DMS 273 (cell line): ENCODE results near the gene CDYL.
A peak's percentile ranks its signal among the peaks of the same experiment; 100 is the strongest.

ENCODE experiments used
- DNase-seq: peaks from one replicate; lab custom pipeline; 2025; ENCODE audit not compliant: unreplicated experiment; lab: John Stamatoyannopoulos, UW

The CDYL gene

DNA sequence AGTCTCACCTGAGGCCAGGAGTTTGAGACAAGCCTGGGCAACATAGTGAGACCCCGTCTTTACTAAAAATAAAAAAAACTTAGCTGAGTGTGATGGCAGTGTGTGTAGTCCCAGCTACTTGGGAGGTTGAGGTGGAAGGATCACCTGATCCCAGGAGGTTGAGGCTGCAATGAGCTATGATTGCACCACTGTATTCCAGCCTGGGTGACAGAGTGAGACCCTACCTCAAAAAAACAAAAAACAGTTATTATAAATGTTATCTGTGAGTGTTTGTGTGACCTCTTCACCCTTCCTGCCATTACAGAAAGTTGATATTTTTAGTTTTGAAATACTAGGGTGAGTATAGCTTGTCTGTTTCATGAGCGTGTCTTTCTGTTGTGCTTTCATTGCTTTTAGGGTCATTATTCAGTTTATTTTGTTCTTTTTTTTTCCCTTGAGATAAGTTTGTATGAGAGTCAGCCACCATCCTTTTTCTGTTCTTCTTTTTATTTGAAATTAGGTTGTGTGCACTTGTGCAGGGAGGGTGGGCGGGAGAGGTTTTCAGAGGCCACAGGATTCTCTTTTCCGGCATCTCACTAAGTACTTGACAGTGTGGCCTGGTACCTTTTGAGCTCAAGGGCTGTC is 26.2 kb downstream of the CDYL start:
- no peak for DNase-seq

DNA sequence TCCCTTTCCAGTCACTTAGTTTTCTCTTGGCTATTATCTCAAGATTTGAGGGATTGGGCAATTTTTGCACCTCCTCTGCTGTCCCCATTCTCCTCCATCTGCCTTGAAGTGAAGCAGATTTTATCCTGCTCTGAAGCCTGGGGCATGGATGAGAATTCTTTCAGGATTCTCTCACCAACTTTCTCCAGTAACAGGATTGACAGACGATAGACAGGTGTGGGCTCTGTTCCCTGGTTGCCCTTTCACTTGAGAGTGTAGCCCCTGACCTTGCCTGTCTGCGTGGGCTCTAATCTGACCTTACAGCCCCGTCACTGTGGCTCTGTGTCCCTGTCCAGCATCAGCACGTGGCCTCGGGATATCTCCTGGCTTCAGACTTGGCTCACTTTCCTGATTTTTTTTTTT is 27.1 kb downstream of the CDYL start:
- no peak for DNase-seq

DNA sequence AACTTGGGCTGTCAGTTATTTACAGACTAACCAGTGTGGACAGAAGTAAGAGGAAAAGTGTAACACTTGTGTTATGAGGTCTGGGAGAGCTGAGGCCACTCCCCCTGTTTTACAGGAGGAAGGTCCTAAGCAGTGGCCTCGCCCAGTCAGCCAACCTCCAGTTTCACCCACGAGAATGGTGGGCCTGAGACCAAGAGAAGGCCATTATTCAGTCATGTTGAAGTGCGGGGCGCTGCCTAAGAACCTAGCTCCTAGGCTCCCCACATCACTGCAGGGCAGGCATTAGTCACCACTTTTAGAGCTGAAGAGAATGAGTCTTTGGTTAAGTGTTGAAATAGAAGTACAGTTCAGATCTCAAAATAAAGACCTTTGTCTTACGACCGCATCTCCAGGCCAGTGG is 27.9 kb downstream of the CDYL start:
- DNase-seq: no peak

DNA sequence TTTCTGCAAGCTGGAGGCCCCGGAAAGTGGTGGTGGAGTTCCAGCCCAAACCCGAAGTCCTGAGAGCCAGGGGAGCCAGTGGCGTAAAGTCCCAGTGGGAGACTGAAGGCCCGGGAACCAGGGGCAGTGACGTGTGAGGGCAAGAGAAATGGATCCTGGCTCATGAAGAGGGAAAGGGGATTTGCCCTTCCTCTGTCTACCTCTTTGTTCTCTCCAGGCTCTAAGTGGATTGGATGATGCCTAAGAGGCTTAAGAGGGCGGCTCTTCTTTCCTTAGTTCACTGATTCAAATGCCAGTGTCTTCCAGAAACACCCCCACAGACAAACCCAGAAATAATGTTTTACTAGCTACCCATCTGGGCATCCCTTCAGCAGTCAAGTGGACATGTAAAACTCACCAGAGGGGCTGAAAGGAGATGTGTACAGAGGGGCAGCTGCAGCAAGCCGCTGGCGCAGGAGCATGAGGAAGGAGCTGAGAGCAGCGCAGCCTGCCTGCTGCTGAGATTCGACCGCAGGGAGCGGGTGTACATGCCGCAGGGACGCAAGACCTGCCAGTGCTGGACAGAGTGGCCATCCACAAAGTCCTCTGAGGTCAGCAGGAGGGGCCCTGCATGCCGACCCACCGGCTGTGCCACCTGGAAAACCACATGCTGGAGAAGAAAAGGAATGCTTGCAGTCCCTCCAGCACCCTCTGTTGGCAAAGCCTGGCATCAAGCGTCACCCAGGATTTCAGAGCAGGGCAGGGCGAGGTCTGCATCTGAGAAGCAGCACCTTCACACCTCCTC is 29.5 kb downstream of the CDYL start:
- peak; percentile 77 for DNase-seq

DNA sequence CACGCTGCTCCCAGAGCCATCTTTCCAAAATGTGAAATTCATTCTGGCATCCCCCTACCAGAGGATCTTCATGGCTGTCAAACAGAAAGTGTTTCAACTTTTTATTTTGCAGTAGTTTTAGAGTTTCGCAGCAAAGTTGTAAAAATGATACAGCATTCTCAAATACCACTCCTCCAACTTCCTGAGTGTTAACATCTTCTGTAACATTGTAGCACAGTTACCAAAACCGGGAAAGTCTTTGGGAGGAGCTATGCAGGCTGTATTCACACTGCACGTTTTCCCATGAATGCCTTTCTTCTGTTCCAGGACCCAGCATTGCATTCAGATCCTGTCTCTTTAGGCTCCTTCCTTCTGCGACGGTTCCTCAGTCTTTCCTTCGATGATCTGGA is 30.1 kb downstream of the CDYL start:
- DNase-seq: no peak

DNA sequence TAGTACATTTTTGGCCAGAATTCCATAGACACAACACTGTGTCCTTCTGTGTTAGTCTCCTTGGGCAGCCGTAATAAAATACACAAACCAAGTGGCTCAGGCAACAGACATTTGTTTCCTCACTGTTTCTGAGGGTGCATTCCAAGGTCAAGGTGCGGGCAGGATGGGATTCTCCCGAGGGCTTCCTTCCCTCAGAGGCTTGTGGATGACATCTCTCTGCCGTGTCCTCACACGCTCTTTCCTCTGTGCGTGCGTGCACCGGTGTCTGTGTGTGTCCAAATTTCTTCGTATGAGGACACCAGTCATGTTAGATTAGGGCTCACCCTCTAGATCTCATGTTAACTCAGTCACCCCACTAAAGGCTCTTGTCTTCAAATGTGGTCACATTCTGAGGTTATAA is 30.6 kb downstream of the CDYL start:
- DNase-seq: no peak

DNA sequence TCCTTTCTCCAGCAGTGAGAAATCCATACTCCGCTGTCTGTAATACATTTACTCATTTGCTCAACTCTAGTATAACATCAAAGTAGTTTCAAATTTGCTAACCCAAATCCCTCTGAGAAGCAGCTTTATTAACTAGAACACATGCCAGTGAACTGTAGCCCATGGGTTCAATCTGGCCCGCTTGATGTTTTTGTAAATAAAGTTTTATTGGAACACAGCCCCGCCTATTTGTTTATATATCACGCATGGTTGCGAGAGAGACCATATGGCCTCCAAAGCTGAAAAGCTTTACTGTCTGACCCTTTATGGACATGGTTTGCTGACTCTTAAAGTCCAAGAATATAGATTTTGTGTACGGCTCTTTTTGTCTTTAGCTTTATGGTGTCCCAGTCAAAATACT is 32.2 kb downstream of the CDYL start:
- DNase-seq: no peak

DNA sequence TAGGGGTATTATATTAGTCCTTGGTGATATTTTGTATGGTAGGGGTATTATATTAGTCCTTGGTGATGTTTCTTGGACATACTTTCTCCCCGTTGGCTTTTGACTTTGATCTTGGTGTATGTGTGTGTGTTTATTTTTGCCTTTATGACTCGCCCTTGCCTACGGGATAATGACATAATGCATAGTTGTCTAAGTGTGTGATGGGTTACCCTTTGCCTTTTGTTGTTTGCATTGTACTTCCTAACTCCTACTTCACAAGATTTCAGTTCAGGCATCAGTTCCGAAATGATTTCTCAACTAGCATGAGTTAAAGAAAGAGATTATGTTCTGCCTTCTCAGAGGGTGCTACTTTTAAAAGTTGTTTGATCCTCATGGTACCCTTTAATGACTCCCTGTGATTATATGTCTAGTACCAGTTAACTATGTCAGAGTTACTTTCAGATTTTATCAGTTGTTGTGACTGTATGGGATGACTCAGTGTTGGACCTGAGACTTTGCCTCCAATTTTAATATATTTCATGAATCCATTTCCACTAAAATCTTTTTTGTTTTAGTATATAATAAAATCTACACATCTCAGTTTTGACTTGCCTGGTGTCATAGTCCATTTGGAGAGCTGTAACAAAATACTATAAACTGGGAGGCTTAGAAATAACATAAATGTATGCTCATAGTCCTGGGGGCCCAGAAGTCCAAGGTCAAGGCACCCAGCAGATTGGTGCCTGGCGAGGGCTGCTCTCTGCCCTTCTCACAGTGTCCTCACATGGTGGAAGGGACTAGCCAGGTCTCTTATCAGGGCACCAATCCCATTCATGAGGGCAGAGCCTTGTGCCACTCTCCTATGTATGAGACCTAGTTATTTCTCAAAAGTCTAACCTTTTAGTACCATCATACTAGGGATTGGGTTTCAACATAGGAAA is 34.1 kb downstream of the CDYL start:
- DNase-seq: no peak

DNA sequence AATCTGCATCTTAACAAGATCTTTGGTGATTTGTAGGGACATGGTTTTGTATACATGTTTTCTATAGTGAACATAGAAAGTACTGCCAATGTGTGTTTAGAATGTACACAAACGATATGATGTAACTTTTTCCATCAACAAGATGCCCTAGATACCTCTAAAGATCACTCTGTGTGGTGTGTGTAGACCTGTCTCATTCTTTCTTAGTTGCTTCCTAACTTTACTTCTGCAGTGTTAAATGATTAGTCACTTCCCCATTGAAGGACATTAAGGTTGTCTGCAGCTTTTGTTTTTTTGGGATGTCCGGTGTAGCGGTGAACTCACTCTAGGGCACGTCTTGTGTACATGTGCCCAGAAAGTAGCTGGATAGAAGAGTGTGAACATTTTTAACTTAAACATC is 35.9 kb downstream of the CDYL start:
- no peak for DNase-seq

DNA sequence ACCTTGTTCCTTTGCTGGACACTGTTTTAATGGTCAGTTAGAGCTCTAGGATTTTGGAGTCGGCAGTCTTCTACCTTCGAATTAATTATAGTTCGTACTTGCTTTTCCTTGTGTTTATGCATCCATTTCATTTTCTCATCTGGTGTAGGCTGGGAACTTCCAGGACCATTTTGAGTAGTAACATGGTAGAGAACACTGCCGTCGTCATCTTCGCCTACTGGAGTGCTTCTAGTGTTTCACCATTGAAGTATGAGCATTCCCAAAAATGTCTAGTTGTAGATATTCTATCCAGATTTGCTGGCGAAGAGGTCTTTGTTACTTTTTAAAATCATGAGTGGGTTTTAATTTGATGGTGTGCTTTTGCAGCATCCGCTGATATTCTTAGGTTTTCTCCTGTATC is 36.9 kb downstream of the CDYL start:
- no peak for DNase-seq

DNA sequence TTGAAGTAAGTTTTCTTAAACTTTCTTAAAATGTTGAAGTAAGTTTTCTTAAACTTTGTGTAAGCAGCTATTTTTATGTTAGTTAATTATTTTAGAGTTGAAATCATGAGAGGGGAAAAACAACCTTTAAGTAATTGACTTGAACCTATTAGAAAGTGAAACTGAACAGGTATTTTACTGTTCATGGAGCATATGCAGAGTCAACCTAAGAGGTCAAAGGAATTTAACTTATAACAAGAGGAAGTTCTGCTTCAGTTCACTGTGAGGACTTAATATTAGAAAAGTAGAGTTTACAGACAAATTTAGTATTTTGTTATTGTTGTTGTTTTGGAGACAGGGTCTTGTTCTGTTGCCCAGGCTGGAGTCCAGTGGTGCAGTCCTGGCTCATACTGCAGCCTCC is 38.0 kb downstream of the CDYL start:
- DNase-seq: no peak

DNA sequence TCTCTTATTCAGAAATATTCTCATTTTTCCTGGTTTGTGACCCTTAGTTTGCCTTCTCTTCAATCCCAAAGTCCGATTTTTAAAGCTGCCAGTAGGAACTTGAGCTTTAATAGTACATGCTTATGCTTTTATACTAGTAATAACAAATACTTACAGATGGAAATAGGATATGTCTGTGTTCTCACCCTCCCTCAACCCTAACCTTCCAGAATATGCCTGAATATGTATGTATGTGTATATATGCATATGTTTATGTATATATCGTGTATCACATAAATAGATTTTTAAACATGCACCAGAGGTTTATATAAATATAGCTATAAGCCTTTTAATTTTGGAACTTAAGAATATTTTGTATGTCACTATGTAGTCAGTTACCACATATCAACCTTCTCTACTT is 38.8 kb downstream of the CDYL start:
- DNase-seq: no peak

DNA sequence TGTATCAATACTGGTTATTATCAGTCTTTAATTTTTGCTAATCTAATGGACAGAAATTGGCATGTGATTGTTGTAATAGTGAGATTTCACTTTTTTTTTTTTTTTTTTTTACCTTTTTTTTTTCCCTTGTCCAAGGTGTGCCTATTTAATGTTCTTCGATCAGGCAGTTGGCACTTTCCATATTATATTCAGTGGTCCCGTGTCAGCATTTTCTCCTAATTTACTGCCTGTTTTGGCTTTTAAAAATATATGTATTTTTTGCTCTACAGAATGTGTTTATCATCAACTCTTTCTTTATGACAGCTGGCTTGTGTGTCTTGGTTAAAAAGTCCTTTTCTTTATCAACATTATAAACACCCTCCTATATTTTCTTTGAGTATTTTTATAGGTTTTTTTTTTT is 39.4 kb downstream of the CDYL start:
- no peak for DNase-seq

DNA sequence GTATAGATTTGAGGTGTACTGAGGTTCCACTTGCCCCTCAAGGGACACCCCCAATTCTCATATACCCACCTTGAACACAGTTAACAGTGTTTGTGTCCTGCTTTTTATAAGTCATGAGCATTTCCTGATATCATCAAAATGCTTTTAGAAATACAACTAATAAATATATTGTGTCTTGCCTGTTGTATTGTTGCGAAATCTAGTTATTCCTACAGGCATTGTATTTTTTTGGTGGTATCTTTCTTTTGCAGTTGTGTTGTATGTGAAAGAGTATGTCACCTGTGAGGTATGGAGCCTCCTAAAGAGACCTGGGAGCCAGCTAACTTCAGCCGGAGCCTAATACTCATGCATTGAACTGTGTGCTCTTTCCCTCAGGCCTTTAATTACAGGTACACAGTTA is 40.7 kb downstream of the CDYL start:
- no peak for DNase-seq

DNA sequence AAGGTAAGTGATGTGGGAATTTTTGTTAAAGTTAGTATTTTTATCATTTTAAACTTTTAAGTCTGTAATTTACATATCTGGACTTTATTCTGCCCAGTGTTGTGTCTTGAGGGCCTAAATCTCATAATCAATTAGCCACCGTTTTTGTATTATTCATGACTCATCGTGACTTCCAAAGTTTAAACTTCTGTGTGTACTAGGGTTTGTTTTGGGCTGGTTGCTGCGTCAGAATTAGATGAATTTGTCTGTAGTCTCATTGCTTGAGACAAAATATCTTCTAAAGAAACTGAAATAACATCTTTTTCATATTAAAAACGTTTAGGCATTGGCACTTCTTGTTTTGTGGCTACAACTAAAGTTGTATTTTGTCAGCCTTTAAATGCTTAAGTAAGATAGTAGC is 41.3 kb downstream of the CDYL start:
- no peak for DNase-seq

DNA sequence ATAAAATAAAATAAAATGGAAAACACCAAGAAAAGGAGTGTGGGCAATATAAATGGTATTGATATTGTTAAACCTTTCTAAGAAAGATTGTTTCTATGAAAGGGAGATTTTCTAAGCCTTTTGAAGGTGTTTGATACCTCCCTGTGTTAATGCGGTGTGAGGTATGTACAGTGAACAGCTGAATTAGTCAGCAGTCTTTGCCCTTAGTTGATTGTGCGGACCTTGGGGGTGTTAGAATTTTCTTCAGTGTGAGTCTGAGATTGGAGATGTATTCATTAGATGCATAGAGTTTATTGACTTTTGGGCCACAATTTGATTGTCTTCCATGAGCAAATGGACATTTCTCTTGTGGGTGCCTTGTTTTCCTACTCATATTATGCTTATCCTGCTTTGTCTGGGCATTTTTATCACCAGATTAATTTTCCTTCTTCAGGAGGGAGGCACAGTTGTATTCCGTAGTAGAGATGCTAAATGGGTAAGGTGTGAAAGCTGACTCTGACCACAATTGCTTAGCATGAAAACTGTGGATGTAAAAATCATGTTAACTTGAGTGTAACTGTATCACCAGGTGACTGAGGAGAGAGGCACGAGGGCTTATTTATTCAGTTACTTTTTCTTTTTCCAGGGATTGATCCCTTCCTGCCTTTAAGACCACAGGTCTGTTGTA is 42.2 kb downstream of the CDYL start:
- no peak for DNase-seq

DNA sequence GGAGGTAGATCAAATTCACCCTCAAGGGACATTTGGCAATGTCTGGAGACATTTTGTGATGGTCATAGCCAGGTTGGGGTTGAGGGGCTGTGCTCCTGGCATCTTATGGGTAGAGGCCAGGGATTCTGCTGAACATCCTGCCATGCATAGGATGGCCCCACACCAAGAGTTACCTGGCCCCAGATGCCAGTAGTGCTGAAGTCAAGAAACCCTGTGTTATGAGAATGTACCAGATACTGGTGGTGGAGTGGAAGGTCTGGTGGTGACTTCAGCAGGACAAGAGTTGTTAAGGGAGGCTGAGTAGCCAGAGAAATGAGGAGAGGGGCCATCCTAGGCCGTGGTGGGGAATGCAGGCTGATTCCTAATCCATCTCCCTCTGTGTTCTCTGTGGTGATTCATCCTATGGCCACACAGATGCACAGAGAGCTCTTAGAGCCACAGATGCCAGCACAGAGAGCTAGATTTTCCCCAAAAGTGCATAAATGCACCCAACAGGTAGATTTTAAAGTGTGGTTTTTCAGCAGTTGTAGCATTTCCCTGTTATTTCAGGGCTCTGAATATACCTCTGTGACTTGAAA is 43.6 kb downstream of the CDYL start:
- DNase-seq: no peak

DNA sequence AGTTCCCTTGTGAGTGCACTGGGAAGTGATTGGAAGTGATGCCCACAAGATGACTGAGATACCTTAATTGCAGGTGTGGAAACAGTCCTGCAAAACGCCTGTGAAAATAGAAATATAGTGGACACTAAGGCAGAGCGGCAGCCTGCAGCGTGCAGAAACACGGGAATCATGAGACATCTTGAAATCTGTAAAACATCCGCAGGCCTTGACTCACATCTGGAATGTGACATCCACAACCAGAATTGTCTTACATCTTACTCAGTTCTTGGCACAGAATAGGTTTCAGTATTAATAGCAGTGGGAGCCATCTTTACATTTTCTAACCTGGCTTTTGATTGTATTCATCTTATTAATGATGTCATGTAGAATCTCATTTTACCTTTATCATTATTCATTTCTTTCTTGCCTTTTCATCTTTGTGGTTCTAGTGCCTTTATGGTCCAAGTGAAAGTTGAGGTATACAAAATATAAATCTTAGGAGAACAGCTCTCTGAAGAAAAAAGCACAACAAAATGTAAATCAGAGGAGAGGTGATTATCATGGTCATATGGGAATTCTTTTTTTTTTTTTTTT is 44.6 kb downstream of the CDYL start:
- DNase-seq: no peak

DNA sequence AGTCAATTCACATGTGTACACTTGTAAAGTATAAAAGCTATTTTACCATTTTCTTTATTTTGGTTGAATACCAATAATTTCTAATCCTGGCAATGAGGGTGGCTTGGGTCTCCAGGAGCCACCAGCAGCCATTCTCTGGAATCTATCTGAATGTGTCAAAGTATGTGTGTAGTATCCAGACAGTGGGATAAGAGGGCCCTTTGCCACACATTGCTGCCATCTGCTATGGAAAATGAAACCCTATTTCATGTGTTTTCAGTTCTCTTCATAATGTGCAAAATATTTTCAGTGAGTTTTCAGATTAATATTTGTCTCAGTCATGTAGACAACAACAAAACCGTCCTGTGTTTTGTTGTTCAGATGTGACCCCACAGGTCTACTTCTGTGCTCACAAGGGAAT is 46.3 kb downstream of the CDYL start:
- DNase-seq: no peak

DNA sequence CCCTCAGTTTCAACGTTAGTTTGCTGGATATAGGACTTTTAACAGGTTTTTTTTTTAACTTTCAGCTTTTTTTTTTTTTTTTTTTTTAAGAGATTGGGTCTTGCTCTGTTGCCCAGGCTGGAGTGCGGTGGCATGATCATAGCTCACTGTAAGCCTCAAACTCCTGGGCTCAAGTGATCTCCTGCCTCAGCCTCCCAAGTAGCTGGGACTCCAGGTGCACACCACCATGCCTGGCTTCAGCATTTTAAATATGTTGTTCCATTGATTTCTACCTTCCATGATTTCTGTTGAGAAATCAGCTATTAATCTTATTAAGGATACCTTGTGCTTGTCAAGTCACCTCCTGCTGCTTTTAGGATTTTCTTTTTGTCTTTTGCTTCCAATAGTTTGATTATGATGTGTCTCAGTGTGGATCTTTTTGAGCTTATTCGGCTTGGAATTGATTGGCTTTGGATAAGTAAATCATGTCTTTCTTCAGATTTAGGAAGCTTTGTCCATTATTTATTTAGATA is 52.0 kb downstream of the CDYL start:
- no peak for DNase-seq

DNA sequence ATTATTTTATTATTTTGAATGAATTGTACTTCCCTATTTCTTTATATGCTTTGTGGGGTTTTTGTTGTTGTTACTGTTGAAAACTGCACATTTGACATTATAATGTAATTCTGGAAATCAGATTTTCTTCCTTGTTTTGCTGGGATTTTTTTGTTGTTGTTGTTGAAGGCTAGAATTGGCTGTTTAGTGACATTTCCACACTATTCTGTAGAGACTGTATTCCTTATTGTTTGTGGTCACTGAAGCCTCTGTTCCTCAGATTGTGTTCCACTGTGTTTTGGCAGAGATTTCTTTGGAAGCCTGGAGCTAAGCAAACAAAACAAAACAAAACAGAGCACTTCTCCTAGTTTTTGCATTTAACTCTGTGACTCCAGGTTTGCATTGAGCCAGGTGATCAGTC is 52.9 kb downstream of the CDYL start:
- no peak for DNase-seq
